B cell (primary cell): ENCODE measurements around the gene CAMK2D.

Experiments used
- CTCF ChIP-seq: fragments of 200-600 bp; IDR thresholded peaks from one replicate; pipeline ENCODE4 v1.8.0; 2022; ENCODE audit warnings: antibody characterized with exemption, mild to moderate bottlenecking
- EZH2 ChIP-seq: IDR thresholded peaks from 2 replicates; pipeline ENCODE4 v1.6.1; 2012; ENCODE audit warnings: borderline replicate concordance, low read depth, mild to moderate bottlenecking, moderate library complexity, low read length; ENCODE audit not compliant: insufficient read depth, poor library complexity, severe bottlenecking

DNA sequence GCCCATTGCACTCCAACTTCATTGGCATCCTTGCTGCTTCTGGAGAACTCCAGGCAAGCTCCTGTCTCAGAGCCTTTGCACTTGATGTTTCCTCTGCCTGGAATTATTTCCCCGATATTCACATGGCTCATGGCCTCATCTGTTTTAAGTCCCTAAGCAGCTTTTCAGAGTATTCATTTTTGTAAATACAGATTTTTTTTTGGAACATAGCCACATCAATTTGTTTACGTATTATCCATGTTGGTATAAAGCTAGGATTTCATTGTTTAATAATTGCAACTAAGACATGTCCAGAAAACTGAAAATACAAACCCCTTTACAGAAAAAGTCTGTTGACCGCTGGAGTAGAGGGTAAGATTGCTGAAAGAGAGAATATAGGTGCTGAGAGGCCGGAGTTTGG lies 142.0 kb downstream of the CAMK2D start:
- no peak for TF ChIP-seq CTCF
- TF ChIP-seq EZH2 = no peak
